Stimulated activated CD8-positive, alpha-beta memory T cell treated with anti-CD3 and anti-CD28 coated beads, Interleukin-4, amount 100 ng/mL, for 1 hour (primary cell): ENCODE data around the gene ZFP36L1.
A peak's percentile ranks its signal among the peaks of the same experiment; 100 is the strongest.

ENCODE experiments used
- DNase-seq, 2 donors: peaks; one replicate each; pipeline ENCODE4 v3.0.0-alpha.2; 2020; ENCODE audit warnings: low read depth in 2 of 2, low spot score in 1 of 2

The ZFP36L1 gene

GRCh38 chr14:68796418-68797101, 3.7 kb upstream of the ZFP36L1 start:
- DNase-seq = no peak

- peak; percentile 60 to 66 for DNase-seq
Measured at GRCh38 chr14:68795597-68796417, 2.9 kb upstream of the ZFP36L1 start.

DNA sequence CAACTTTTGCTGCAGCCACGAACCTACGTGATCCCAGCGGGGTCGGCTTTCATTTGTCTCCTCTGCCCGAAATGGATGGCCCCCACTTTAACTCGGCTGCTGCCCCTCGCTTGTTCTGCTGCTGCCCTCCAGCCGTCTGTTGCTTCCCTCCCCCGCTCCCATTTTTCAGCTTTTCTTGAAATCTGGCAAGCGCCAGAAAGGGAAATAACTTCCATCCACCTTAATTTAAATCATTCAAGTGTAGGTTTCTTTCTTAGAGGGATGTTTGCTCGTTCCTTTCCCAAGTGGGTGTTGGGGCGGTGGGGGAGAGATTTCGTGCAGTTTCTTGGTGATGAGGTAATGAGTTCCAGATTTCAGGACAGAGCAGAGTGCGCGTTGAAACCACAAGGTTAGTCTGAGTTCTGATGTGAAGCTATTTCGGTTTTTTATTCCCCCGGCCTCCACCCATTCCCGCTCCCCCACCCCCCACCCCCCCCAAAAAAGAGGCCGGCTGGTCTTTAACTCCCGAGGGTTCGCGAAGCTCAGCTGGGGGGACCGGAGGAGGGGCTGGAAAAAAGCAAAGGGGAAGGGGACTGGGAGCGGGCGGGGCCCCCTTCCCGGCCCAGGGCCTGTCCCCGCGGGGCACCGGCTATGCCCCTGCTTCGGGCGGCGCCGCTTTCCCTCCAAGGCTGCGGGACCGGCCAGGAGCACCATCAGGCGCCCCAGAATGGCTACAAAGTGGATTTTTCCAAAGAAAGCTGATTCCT, 2.2 kb upstream of the ZFP36L1 start:
- no peak for DNase-seq

GRCh38 chr14:68794130-68794850, 1.4 kb upstream of the ZFP36L1 start:
- peak; percentile 79 to 80 for DNase-seq

DNA sequence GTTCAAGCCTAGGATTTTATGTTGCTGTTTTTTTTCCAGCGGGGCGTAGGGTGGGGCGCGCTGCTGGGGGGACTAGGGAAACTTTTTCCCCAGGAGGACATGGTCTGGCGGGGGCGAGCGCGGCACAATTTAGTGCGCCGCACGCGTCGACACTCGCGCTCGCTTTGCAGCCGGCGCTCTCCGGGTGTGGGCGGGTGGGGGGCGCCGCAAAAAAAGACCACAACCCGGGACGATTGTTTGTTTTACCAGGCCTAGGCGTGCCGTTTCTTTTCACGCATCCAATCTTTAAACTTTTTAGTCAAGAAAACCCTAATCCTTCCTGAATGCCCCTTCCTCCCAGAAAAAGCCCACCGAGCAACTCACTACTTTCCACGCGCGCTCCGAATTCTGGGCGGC, 865 bp upstream of the ZFP36L1 start:
- DNase-seq = no peak

DNA sequence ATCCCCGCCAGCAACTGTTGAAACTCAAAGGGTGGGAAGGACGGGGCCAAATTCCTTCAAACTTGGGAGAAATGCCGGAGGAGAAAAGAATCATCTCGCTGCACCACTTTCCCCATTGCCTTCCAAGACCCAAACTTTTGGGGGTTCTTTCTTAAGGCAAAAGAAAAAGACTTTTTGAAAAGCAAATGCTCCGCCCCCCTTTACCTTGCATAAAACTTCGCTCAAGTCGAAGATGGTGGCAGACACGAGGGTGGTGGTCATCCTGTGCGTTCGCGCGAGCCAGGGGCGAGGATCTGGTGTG, 239 bp downstream of the ZFP36L1 start:
- no peak for DNase-seq

- no peak for DNase-seq
Measured at GRCh38 chr14:68791902-68792677, 777 bp downstream of the ZFP36L1 start.

DNA sequence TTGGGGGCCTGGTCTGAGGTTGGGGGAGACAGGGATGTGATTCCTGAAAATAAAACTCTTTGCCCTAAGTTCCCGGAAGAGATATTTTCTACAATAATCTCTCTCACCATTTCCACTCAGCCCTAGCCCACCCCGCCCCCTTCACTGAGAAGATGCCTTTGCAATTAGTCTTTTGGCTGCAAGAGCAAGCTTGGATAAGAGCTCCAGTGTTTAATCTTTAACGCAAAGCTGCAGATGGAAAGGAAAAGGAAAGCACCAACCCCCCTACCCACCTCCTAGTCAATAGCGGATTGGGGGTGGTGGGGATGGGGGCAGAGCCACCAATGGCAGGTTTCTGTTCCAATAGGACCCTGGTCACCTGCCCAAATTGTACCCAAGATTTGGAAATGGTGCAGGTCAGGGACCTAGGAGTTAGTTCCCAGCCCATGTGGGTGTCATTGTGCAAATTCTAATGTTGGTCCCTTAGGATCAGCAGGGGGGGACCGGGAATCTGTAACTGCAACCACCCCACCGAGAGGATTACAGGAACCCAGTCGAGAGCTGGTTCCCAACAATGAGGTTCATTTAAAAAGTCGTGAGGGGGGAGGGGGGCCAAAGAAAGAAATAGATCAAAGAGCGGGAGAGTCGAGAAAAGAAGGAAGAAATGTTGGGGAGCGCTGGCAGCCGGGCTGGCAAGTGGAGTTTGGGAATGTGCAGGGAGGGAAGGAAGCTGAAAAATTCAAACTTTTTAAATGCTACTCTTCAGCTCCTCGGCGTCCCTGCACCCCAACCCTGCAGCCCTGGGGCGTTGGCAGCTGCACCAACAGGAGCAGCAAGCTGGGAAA, 1.6 kb downstream of the ZFP36L1 start:
- no peak for DNase-seq

- no peak for DNase-seq
Measured at GRCh38 chr14:68790644-68791077, 2.2 kb downstream of the ZFP36L1 start.

DNA sequence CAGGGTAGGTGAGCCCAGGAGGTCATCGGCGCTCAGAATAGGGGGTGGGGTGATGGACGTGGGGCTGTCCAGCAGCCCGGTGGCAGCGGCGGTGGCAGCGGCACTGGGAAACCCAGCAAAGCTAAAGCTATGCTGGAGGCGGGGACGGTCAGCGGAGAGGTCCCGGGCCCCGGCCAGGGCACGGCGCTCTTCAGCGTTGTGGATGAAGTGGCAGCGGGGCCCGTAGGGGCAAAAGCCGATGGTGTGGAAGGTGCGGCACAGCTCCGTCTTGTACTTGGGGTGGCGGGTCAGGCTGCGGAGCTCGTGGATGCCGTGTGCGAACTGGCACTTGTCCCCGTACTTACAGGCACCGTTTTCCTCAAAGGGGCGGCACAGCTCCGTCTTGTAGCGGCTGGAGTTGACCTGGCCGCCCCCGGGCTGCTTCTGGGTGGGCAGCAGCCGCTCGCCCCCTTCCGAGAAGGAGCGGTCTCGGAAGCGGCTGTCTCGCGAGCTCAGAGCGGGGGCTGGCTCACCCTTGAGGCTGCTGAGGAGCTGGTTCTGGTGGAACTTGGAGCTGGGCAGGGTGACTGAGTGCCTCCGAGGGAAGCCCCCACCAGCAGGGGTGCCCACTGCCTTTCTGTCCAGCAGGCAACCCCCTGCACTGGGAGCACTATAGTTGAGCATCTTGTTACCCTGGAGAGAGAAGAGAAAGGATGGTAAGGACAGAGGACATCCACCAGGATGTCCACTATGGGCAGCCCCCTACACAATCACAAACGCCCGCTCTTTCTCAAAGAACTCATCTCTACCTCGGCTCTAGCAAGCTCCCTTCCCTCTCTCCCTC, 2.8 kb downstream of the ZFP36L1 start:
- no peak for DNase-seq

DNA sequence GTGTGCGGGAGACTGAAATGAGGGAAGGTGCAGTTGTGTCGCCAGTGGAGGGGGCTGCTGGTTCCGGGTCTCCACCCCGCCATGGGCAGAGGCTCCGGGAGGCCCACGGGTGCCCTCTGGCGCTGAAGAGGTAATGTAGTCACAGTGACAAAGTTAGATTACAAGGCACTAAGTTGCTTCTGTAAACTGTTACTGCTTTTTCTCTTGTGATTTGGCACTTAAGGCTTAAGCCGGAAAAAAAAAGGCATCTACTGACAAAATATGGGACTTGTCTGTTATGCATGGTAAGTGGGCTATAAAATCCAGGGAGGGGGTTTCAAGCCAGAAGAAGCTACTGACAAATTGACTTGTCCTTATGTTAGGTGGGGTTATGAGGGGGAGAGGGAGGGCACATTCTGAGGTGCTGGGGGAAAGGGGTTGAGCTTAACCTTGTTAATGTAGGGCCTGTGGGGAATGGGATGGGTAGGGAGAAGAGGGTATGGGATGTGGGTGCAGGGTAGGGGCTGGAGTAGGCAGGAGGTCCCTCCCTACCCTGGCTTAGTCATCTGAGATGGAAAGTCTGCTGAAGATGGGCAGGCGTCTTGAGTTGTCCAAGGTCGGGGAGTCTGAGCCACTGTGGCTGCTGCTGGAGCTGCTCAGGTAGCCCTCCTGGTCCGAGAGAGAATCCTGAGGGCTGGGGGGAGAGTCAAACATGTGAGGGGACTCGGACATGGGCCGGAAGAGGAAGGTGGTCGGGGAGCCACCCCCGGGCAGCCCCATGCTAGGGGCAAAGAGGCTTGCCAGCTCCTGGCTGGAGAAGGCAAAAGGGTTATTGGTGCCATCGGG, 3.7 kb downstream of the ZFP36L1 start:
- peak; percentile 77 to 79 for DNase-seq

DNA sequence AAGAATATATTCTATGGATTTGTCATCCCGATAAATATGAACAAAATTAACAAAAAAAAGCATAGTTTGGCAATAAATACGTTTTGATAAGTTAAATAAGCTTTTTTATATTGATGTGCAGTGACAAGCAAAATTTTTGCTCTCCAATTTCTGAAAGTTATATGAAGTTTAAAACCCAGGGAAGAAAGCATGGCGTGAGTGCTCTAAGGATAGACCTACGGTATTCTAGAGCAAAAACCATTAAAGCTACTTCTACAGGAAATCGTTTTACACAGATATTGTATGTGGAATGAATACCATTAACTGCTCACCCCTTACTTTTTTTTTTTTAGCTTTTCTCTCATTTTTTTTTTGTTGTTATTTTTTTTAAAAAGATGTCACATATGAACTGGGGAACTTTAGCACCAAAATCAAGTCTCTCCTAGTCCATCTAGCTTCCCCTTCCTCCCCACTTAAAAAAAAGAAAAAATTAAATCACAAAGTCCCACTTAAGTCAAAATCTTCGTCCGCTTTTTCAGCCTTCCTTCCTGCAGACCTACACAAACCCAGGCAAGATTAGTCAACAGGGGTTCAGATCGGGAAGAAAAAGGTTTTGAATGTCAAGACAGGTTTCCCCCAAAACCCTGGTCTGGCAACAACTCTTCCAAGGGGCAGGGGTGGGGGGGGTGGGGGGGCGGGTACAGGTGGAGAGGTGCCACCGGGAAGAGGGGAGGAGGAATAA, 4.4 kb downstream of the ZFP36L1 start:
- DNase-seq = no peak

DNA sequence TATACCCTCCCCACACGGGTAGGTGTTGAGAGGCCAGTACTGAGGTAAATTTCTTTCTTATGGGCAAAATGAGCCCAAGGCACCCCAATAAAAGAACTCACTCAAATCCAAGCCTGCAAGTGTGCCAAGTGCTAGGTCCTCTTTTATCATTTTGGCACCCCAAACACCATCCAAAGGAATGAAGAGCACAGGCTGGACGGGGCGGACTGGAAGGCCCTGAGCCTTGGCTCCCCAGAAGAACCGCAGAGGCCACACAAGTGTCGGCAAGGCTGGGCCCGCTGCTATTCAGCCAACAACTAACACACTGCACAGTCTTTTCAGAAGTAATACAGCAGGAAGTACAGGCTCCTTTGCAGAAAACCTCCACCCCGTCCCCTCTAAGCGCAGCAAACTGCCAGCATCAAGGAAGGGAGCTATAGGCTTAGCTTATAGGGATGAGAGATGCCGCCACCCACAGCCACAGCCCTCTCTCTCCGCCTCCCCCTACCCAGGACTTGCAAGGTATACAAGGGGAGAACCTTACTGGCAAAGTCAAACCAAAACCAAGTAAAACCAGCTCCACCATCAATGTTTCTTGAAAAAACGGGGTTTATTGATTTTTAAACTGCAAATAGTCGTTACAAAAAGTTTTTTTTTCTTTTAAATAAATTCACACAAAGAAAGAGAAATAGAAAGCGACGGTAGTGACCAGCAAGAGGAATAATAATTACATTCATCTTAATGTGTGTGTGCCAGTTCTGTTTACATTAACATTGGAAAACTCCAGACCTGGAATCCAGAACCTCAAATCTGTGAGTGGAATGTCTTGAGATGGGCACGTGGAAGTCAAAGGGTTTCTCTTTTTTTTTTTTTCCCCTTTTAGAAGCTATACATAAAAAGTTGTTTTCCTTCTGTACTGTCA, 5.5 kb downstream of the ZFP36L1 start:
- no peak for DNase-seq

DNA sequence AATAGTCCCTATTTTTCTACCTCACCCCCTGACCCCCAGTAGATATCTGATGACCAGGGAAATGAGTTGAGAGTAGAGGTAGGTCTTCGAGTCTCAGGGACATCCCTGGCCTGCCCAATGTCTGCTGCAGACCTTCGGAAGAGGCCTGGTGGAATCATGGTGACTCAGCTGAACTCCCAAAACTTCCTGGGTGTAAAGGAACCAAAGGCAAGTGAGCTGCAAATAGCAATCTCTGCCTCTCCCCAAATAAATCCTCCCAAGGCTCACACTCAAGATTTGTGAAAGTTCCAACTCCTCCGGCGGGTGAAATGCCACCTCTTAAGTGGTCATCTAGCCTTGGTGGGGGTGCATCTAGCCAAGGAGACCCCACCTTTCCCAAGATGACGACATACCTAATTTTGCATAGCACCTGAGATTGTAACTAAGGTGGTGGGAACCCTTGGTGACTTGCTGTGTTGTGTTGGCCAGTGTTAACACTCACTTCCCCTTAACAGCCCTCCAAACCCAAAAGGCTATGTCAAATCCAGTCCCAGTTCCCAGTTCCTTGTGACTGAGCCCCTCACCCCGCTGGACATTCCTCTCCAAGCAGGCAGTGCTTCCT, 6.3 kb downstream of the ZFP36L1 start:
- DNase-seq = no peak

GRCh38 chr14:68785534-68786490, 7.1 kb downstream of the ZFP36L1 start:
- no peak for DNase-seq
